Liver (tissue), 9 donors: Measurements from ENCODE around the gene CRMP1. TPM values are rescaled to one million over a fixed set of nuclear protein-coding genes. Genes with fewer than 3 reads are reported as not detected.

Experiments used
- DNase-seq: peaks from one replicate; pipeline ENCODE4 v3.0.0-alpha.2; 2017; ENCODE audit warnings: low spot score
- H3K27ac ChIP-seq, 2 donors: one replicate each; pipeline ENCODE4 v1.7.0; 2013; ENCODE audit warnings: inconsistent platforms in 2 of 2, low read length in 2 of 2, control low read depth in 1 of 2, low read depth in 1 of 2, mild to moderate bottlenecking in 1 of 2
- H3K27me3 ChIP-seq, 4 donors: one replicate each; pipeline versions ENCODE4 v1.6.1 to v1.7.0; 2013; ENCODE audit warnings: low read length in 3 of 4, inconsistent platforms in 1 of 4, mild to moderate bottlenecking in 1 of 4, moderate library complexity in 1 of 4; ENCODE audit not compliant: control insufficient read depth in 4 of 4, insufficient read depth in 4 of 4
- H3K36me3 ChIP-seq, 4 donors: one replicate each; pipeline versions ENCODE4 v1.6.1 to v1.7.0; 2013; ENCODE audit warnings: low read length in 3 of 4, mild to moderate bottlenecking in 3 of 4, low read depth in 1 of 4, moderate library complexity in 1 of 4; ENCODE audit not compliant: control insufficient read depth in 4 of 4, insufficient read depth in 3 of 4
- H3K4me1 ChIP-seq, 4 donors: one replicate each; pipeline versions ENCODE4 v1.6.1 to v1.7.0; 2013; ENCODE audit warnings: low read length in 3 of 4, mild to moderate bottlenecking in 3 of 4, moderate library complexity in 1 of 4; ENCODE audit not compliant: control insufficient read depth in 4 of 4, insufficient read depth in 4 of 4
- H3K4me3 ChIP-seq, 3 donors: one replicate each; pipeline versions ENCODE4 v1.6.1 to v1.7.0; 2013; ENCODE audit warnings: low read length in 3 of 3, control low read depth in 1 of 3, low read depth in 1 of 3, mild to moderate bottlenecking in 1 of 3
- H3K9ac ChIP-seq, 2 donors: one replicate each; pipeline ENCODE4 v1.7.0; 2013; ENCODE audit warnings: low read length in 2 of 2, mild to moderate bottlenecking in 2 of 2, moderate library complexity in 2 of 2, control low read depth in 1 of 2, low read depth in 1 of 2
- H3K9me3 ChIP-seq, 4 donors: one replicate each; pipeline versions ENCODE4 v1.6.1 to v1.7.0; 2013; ENCODE audit warnings: low read length in 3 of 4; ENCODE audit not compliant: control insufficient read depth in 4 of 4
- ATF3 ChIP-seq: IDR thresholded peaks from 2 replicates; pipeline ENCODE4 v1.6.1; 2016; ENCODE audit warnings: antibody characterized with exemption
- CTCF ChIP-seq: fragments of 150-350 bp; IDR thresholded peaks from 2 replicates; pipeline ENCODE4 v1.5.1; 2017; ENCODE audit warnings: improper control_type of control experiment, low read depth, low read length; ENCODE audit not compliant: missing input control
- EGR1 ChIP-seq, 2 donors: IDR thresholded peaks; 2 replicates each; pipeline ENCODE4 v1.6.1; 2016 to 2018; ENCODE audit warnings: antibody characterized with exemption in 2 of 2, low read depth in 2 of 2
- FOXA1 ChIP-seq: IDR thresholded peaks from 2 replicates; pipeline ENCODE4 v1.6.1; 2016; ENCODE audit warnings: antibody characterized with exemption
- FOXA2 ChIP-seq: IDR thresholded peaks from 2 replicates; pipeline ENCODE4 v1.6.1; 2016; ENCODE audit warnings: antibody characterized with exemption
- GABPA ChIP-seq, 2 donors: IDR thresholded peaks in 1 of 2; conservative IDR thresholded peaks in 1 of 2; 2 replicates each; pipeline ENCODE4 v1.6.1; 2016; ENCODE audit warnings: antibody characterized with exemption in 2 of 2, mild to moderate bottlenecking in 1 of 2, moderate library complexity in 1 of 2
- HNF4A ChIP-seq, 2 donors: conservative IDR thresholded peaks; 2 replicates each; pipeline ENCODE4 v1.6.1; 2016; ENCODE audit warnings: antibody characterized with exemption in 2 of 2, mild to moderate bottlenecking in 2 of 2
- HNF4G ChIP-seq: IDR thresholded peaks from 2 replicates; pipeline ENCODE4 v1.6.1; 2016; ENCODE audit warnings: antibody characterized with exemption
- JUND ChIP-seq, 2 donors: IDR thresholded peaks; 2 replicates each; pipeline ENCODE4 v1.6.1; 2016; ENCODE audit warnings: antibody characterized with exemption in 2 of 2
- MAX ChIP-seq: IDR thresholded peaks from 2 replicates; pipeline ENCODE4 v1.6.1; 2016; ENCODE audit warnings: antibody characterized with exemption
- NR2F2 ChIP-seq: IDR thresholded peaks from 2 replicates; pipeline ENCODE4 v1.6.1; 2016; ENCODE audit warnings: antibody characterized with exemption
- RAD21 ChIP-seq, 2 donors: IDR thresholded peaks; 2 replicates each; pipeline ENCODE4 v1.6.1; 2016; ENCODE audit warnings: antibody characterized with exemption in 2 of 2, mild to moderate bottlenecking in 2 of 2
- REST ChIP-seq: IDR thresholded peaks from 2 replicates; pipeline ENCODE4 v1.6.1; 2016; ENCODE audit warnings: antibody characterized with exemption, mild to moderate bottlenecking
- RXRA ChIP-seq, 2 donors: IDR thresholded peaks; 2 replicates each; pipeline ENCODE4 v1.6.1; 2017 to 2018; ENCODE audit warnings: antibody characterized with exemption in 2 of 2, mild to moderate bottlenecking in 1 of 2
- SP1 ChIP-seq: IDR thresholded peaks from 2 replicates; pipeline ENCODE4 v1.6.1; 2018; ENCODE audit warnings: antibody characterized with exemption, mild to moderate bottlenecking
- TAF1 ChIP-seq: conservative IDR thresholded peaks from 2 replicates; pipeline ENCODE4 v1.6.1; 2016; ENCODE audit warnings: antibody characterized with exemption, mild to moderate bottlenecking
- YY1 ChIP-seq: IDR thresholded peaks from 2 replicates; pipeline ENCODE4 v1.6.1; 2016; ENCODE audit warnings: antibody characterized with exemption, mild to moderate bottlenecking
- ZBTB33 ChIP-seq: IDR thresholded peaks from 2 replicates; pipeline ENCODE4 v1.6.1; 2016; ENCODE audit warnings: antibody characterized with exemption
- WGBS: extraction: QIAGEN DNeasy Blood & Tissue Kit; methylation state at CpG from one replicate; pipeline ENCODE4 v1.1.7; 2013; 5-methylcytosine and 5-hydroxymethylcytosine counted together
- polyA plus RNA-seq, 2 donors: library from polyadenylated mRNA; stranded (reverse) in 1 of 2; unstranded in 1 of 2; fragments of 200-250 nt in 1 of 2; fragments of >200 nt in 1 of 2; fragmentation: Nextera tagmentation in 1 of 2; extraction: Ambion mirVana in 1 of 2; gene quantifications; one replicate each; pipeline versions ENCODE4 v1.2.1 to v1.2.3, GENCODE V29; 2013 to 2015
- total RNA-seq, 2 donors: library from RNA; depleted of rRNA; stranded (reverse); fragments of >200 nt; gene quantifications; one replicate each; pipeline ENCODE4 v1.2.3, GENCODE V29; 2014
- donor health status: healthy.
- donor health status: healthy.
- donor health status: healthy.
- donor health status: healthy.
- donor health status: healthy.

Gene CRMP1
- total and polyA plus RNA-seq, 4 donors: 0.06 to 0.42 (median 0.12) TPM

GRCh38 chr4:5795580-5795979 is 97.3 kb downstream of the CRMP1 start:
- no peak for TF ChIP-seq FOXA1
- TF ChIP-seq HNF4G: no peak
- TF ChIP-seq MAX: no peak
- no peak for TF ChIP-seq CTCF
- TF ChIP-seq TAF1: no peak
- no peak for TF ChIP-seq JUND (IDR thresholded peaks at IDR 0.05)
- Histone ChIP-seq H3K36me3 (peaks cover 0 to 3% (median 0%) of the 10 kb centered on the region in 4 donors), H3K27me3 (peaks cover 0 to 3% (median 0%) of the 10 kb centered on the region in 4 donors), H3K9ac (no peak overlapping the region), H3K27ac (no peak overlapping the region), H3K9me3 (no peaks in the 10 kb centered on the region), H3K4me3 (no peak overlapping the region), H3K4me1 (no peaks in the 10 kb centered on the region)
- 90% methylated on average over 5 of the region's 5 CpGs for WGBS
- DNase-seq: no peak

GRCh38 chr4:5793514-5793913 is 99.4 kb downstream of the CRMP1 start:
- no peak for DNase-seq
- Histone ChIP-seq H3K9me3 (no peaks in the 10 kb centered on the region), H3K36me3 (peaks cover 0 to 3% (median 0%) of the 10 kb centered on the region in 4 donors), H3K27me3 (no peaks in the 10 kb centered on the region), H3K9ac (no peak overlapping the region), H3K4me3 (no peak overlapping the region), H3K27ac (no peak overlapping the region), H3K4me1 (no peaks in the 10 kb centered on the region)
- 90% methylated on average over 13 of the region's 13 CpGs for WGBS
- TF ChIP-seq MAX: no peak
- TF ChIP-seq FOXA2: no peak
- no peak for TF ChIP-seq NR2F2
- TF ChIP-seq HNF4G: no peak
- TF ChIP-seq GABPA (IDR thresholded peaks at IDR 0.05 in 1 of 2, conservative IDR thresholded peaks at IDR 0.05 in 1 of 2): no peak
- TF ChIP-seq TAF1: no peak
- no peak for TF ChIP-seq FOXA1
- no peak for TF ChIP-seq EGR1 (IDR thresholded peaks at IDR 0.05; ENCODE audit: low read depth in 2 of 2)
- TF ChIP-seq JUND (IDR thresholded peaks at IDR 0.05): no peak
- no peak for TF ChIP-seq YY1
- no peak for TF ChIP-seq RAD21 (IDR thresholded peaks at IDR 0.05)
- no peak for TF ChIP-seq REST
- TF ChIP-seq ZBTB33: no peak
- TF ChIP-seq CTCF: no peak
- no peak for TF ChIP-seq SP1
- no peak for TF ChIP-seq RXRA (IDR thresholded peaks at IDR 0.05)
- TF ChIP-seq ATF3: no peak
- no peak for TF ChIP-seq HNF4A (conservative IDR thresholded peaks at IDR 0.05)
